ENCODE data around the gene ADGRV1.
"Not testable (repeated sequence)": the region's sequence is repeated elsewhere in the genome, so short reads cannot be mapped to it uniquely, and the experiment has no call there.

Gene ADGRV1

GRCh38 chr5:90834711-90835110 lies 276.1 kb downstream of the ADGRV1 start:
- H3K27ac Mint-ChIP-seq, result no peak overlapping the region
- no peak for TF ChIP-seq CTCF (IDR thresholded peaks at IDR 0.05; ENCODE audit: unreplicated experiment in 3 of 3)
- H3K4me1 Mint-ChIP-seq, result peaks cover 8% of the 10 kb centered on the region
- H3K36me3 Mint-ChIP-seq (ENCODE audit: low read depth), result peaks cover 25% of the 10 kb centered on the region
- H3K9me3 Mint-ChIP-seq, result peaks cover 8% of the 10 kb centered on the region
- no peak overlapping the region for H3K4me3 Mint-ChIP-seq
- H3K27me3 Mint-ChIP-seq (ENCODE audit: low read depth), result no peaks in the 10 kb centered on the region

- Mint-ChIP-seq H3K4me1 (no peaks in the 10 kb centered on the region), H3K9me3 (peaks cover 8% of the 10 kb centered on the region), H3K4me3 (no peak overlapping the region), H3K36me3 (ENCODE audit: low read depth) (peaks cover 5% of the 10 kb centered on the region), H3K27ac (no peak overlapping the region), H3K27me3 (ENCODE audit: low read depth) (no peaks in the 10 kb centered on the region)
- TF ChIP-seq CTCF (IDR thresholded peaks at IDR 0.05; ENCODE audit: unreplicated experiment in 3 of 3), result no peak
Observed at GRCh38 chr5:90843443-90843842, 284.8 kb downstream of the ADGRV1 start.

GRCh38 chr5:90844931-90845330 lies 286.3 kb downstream of the ADGRV1 start:
- H3K36me3 Mint-ChIP-seq (ENCODE audit: low read depth), result peaks cover 5% of the 10 kb centered on the region
- H3K4me1 Mint-ChIP-seq, result no peaks in the 10 kb centered on the region
- peaks cover 5% of the 10 kb centered on the region for H3K9me3 Mint-ChIP-seq
- no peak overlapping the region for H3K27ac Mint-ChIP-seq
- H3K4me3 Mint-ChIP-seq, result no peak overlapping the region
- H3K27me3 Mint-ChIP-seq (ENCODE audit: low read depth), result no peaks in the 10 kb centered on the region
- no peak for TF ChIP-seq CTCF (IDR thresholded peaks at IDR 0.05; ENCODE audit: unreplicated experiment in 3 of 3)

DNA sequence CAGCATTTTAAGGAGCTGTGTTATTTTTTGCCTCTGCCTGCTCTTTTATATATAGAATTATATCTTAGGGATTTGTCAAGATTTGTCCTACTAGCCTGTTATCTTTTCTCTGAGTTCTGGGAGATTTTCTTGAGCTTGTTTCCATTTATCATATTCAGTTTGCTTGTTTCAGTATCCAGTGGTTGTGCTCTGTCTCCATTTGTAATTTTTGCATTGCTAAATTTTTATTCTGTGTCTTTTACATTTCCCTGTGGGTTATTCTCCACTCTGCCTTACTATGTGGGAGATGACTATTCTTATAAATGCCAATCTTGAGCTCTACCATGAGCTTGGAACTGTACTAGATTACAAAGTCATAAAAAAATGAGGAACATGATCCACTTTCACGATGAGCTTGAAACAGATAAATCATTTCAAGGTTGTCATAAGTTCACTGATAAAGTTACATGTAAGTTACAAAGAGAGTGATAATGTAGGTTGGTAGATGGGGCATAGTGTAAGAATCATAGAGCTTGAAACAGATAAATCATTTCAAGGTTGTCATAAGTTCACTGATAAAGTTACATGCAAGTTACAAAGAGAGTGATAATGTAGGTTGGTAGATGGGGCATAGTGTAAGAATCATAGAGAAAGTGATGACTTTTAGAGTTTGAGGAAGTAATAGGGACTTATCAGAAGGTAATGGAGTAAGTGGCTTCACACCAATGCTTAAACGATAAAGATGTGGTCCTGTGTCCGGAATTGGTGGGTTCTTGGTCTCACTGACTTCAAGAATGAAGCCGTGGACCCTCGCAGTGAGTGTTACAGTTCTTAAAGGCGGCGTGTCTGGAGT lies 287.3 kb downstream of the ADGRV1 start:
- Mint-ChIP-seq H3K4me3 (no peak overlapping the region), H3K27ac (no peak overlapping the region), H3K36me3 (ENCODE audit: low read depth) (peaks cover 5% of the 10 kb centered on the region), H3K9me3 (peaks cover 5% of the 10 kb centered on the region), H3K4me1 (no peaks in the 10 kb centered on the region), H3K27me3 (ENCODE audit: low read depth) (no peaks in the 10 kb centered on the region)
- no peak for TF ChIP-seq CTCF (IDR thresholded peaks at IDR 0.05; ENCODE audit: unreplicated experiment in 3 of 3)

DNA sequence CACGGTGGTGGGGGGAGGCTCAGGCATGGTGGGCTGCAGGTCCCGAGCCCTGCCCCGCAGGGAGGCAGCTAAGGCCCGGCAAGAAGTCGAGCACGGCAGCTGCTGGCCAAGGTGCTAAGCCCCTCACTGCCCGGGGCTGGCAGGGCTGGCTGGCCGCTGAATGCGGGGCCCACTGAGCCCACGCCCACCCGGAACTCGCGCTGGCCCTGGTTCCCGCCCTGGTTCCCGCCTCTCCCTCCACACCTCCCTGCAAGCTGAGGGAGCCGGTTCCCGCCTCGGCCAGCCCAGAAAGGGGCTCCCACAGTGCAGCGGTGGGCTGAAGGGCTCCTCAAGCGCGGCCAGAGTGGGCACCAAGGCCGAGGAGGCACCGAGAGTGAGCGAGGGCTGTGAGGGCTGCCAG lies 289.0 kb downstream of the ADGRV1 start:
- H3K4me3 Mint-ChIP-seq; H3K9me3 Mint-ChIP-seq; H3K4me1 Mint-ChIP-seq; H3K27me3 Mint-ChIP-seq (ENCODE audit: low read depth); H3K27ac Mint-ChIP-seq; H3K36me3 Mint-ChIP-seq (ENCODE audit: low read depth): not testable (repeated sequence)

DNA sequence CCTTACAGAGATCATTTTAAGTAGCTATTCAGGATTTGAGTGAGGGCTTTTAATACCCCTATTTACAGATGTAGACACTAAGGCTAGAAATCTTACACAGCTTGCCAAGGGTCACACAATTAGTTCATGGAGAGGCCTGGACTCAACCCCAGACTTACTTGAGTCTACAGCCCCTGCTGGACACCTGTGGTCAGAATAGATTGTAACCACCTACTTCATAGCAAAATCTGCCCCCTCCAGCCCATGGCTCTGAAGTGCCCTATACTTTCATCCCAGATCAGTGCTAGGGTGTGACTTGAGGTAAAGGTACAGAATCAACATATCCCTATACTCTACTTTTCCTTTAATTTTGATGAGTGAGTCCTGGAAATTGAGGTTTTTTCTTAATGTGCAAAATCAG lies 291.3 kb downstream of the ADGRV1 start:
- Mint-ChIP-seq H3K27me3 (ENCODE audit: low read depth) (no peaks in the 10 kb centered on the region), H3K27ac (no peak overlapping the region), H3K4me3 (no peak overlapping the region), H3K36me3 (ENCODE audit: low read depth) (peaks cover 5% of the 10 kb centered on the region), H3K4me1 (no peaks in the 10 kb centered on the region), H3K9me3 (peaks cover 5% of the 10 kb centered on the region)
- no peak for TF ChIP-seq CTCF (IDR thresholded peaks at IDR 0.05; ENCODE audit: unreplicated experiment in 3 of 3)
